HL-60/S4 treated with retinoic acid at 250 ng/mL for 4 days and 3 days (cell line): ENCODE data around the gene SERPINA6.
"Not testable (repeated sequence)": the region's sequence is repeated elsewhere in the genome, so short reads cannot be mapped to it uniquely, and the experiment has no call there.

Experiments
- in situ Hi-C: fragments of 300-500 bp; cut with MboI; formaldehyde crosslinking; loops from 2 replicates; pipeline ENCODE4 v1.7.0; 2022; ENCODE audit warnings: low sequenced_read_pairs

SERPINA6 gene

GRCh38 chr14:94329857-94330256 is 6.7 kb upstream of the SERPINA6 start:
- in situ Hi-C loops: no loop called here

- in situ Hi-C loops: no loop called here
Measured at GRCh38 chr14:94328196-94328595, 5.1 kb upstream of the SERPINA6 start.

GRCh38 chr14:94321421-94322271 is 1.5 kb downstream of the SERPINA6 start:
- in situ Hi-C loops: no loop called here

GRCh38 chr14:94320243-94320642 is 2.9 kb downstream of the SERPINA6 start:
- in situ Hi-C loops: no loop called here

- in situ Hi-C loops: no loop called here
Measured at GRCh38 chr14:94317259-94317658, 5.9 kb downstream of the SERPINA6 start.

GRCh38 chr14:94316692-94317091 is 6.4 kb downstream of the SERPINA6 start:
- in situ Hi-C loops: no loop called here

GRCh38 chr14:94314890-94315289 is 8.2 kb downstream of the SERPINA6 start:
- in situ Hi-C loops: no loop called here

- in situ Hi-C loops: no loop called here
Measured at GRCh38 chr14:94313991-94314655, 9.0 kb downstream of the SERPINA6 start.

- in situ Hi-C loops: no loop called here
Measured at GRCh38 chr14:94312481-94313246, 10.5 kb downstream of the SERPINA6 start.

GRCh38 chr14:94310248-94310647 is 12.9 kb downstream of the SERPINA6 start:
- in situ Hi-C loops: no loop called here

GRCh38 chr14:94309721-94310120 is 13.4 kb downstream of the SERPINA6 start:
- in situ Hi-C loops: no loop called here

- in situ Hi-C loops: no loop called here
Measured at GRCh38 chr14:94307410-94307992, 15.6 kb downstream of the SERPINA6 start.

GRCh38 chr14:94306047-94306978 is 16.8 kb downstream of the SERPINA6 start:
- in situ Hi-C loops: no loop called here

GRCh38 chr14:94305620-94306019 is 17.5 kb downstream of the SERPINA6 start:
- in situ Hi-C loops: no loop called here

- in situ Hi-C loops: no loop called here
Measured at GRCh38 chr14:94304243-94304642, 18.9 kb downstream of the SERPINA6 start.

GRCh38 chr14:94303111-94303510 is 20.0 kb downstream of the SERPINA6 start:
- in situ Hi-C loops: no loop called here

GRCh38 chr14:94298130-94298529 is 25.0 kb downstream of the SERPINA6 start:
- in situ Hi-C loops: no loop called here

- in situ Hi-C loops: not testable (repeated sequence)
Measured at GRCh38 chr14:94296181-94296545, 27.0 kb downstream of the SERPINA6 start.

- in situ Hi-C loops: no loop called here
Measured at GRCh38 chr14:94295360-94296180, 27.6 kb downstream of the SERPINA6 start.
